HG03103 (cell line): ENCODE results near the gene MBD3L1.

Experiments used
- ATAC-seq: cut with Tn5 transposase; IDR thresholded peaks from one replicate; pipeline ENCODE4 v1.9.1; 2021; ENCODE audit warnings: low read depth; ENCODE audit not compliant: unreplicated experiment

The MBD3L1 gene

DNA sequence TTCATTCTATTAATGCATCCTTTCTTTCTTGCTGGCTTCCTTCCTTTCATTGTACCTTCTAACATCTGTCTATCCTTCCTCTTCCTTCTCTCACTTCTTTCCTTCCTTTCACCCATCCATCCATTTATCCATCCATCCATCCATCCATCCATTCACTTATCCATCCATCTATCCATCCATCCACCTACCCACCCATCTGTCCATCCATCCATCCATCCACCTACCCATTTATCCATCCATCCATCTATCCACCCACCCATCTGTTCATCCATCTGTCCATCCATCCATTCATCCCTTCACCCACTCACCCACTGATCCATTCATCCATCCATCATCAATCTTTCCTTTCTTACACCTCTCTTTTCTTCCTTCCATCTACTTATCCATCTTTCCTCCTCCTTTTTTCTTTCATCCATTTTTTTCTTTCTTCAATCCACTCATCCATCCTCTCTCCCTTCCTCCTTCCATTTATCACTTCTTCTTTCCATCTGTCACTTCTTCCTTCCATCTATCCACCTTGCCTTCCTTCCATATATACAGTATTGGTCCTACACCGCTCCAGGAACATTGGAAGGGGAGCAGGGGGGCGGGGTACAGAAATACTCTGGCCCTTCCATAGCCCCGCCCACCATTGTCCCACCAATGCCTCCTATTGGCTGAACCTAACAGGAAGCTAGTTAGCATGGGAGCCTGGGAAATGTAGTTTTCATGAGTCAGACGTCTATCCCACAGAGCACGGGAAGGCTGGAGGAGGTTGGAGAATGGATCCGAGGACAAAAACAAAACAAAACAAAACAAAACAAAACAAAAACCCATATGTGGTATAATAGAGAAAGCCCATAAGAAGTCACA is 45.9 kb downstream of the MBD3L1 start:
- no peak for ATAC-seq

DNA sequence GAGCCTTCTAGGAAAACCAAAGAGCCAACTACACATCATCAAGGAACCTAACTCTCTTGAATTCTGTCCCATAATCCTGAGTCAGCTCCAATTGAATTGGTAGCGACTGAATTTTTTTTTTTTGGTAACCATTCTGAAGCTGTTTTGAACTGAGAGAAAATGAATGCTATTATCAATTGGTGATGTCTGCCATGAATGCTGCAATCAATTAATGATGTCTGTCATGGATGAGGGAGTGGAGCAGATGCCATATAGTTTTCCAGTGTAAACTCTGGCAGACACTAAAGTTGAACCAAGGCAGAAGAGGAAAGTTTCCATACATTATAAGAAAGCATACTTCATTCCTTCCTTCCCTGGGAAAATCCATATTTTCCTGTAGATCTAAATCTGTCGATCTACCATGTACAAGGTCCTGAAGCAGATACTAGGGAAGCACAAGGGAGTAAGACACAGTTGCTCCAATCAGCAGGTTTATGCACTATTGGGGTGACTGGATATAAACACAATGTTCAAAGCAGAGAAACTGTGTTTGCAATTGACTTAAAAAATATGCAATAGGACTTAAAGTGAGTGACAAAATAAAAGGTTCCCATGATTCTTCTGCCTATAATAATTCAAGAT is 48.8 kb downstream of the MBD3L1 start:
- ATAC-seq, result no peak

DNA sequence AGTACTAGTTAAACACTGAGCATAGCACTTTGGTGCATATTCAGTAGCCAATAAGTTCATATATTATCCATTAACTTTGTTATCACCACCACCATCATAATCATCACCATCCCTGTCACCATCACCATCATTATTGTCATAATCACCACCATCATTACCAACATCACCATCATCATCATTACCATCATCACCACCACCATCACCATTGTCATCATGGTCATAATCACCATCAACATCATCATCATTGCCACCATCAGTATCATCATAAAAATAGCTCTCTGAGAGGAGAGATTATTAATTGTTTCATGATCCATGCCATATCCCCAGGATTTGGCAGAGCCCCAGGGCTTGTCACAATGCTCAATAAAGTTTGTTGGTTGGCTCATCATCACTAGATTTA is 49.3 kb downstream of the MBD3L1 start:
- no peak for ATAC-seq

DNA sequence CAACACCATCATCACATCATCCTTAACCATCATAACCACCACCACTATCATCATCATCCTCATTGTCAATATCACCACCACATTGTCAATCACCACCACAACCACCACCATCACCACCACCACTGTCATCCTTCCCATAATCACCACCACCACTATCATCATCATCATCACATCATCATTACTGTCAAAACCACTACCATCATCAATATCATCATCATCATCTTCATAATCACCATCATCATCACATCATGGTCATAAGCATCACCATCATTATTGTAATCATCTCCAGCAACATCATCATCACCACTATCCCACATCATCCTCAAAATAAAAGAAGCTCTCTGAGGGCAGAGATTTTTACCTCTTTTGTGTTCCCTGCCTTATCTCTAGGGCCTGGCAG is 52.2 kb downstream of the MBD3L1 start:
- no peak for ATAC-seq

DNA sequence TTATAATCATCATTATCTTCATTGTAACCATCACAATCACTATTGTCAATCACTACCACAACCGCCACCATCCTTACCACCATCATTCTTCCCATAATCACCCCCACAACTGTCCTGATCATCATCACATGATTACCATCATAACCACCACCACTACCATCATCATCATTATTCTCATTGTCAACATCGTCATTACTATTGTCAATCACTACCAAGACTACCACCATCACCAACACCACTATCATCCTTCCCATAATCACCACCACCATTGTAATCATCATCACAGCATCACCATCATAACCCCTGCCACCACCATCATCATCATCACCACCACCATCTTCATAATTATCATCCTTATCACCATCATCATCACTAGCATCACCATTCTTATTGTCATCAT is 55.2 kb downstream of the MBD3L1 start:
- no peak for ATAC-seq

DNA sequence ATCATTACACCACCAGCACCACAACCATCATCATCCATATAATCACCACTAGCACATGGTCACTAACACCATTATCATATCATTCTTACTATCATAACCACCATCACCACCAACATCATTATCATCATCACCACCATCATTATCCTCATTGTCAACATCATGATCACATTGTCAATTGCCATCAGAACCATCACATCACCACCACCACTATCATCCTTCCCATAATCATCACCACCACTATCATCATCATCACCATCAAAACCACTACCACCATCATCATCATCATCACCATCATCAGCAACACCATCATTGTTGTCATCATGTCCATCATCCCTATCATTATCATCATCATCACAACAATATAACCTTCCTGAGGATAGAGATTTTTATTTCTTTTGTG is 58.1 kb downstream of the MBD3L1 start:
- no peak for ATAC-seq
